HepG2 (cell line): ENCODE measurements around the gene TNFSF13. TPM values are rescaled to one million over a fixed set of nuclear protein-coding genes. Genes with fewer than 3 reads are reported as not detected.

Experiments used
- ADNP ChIP-seq: sonication (generic); formaldehyde crosslinking; IDR thresholded peaks from 2 replicates; pipeline ENCODE4 v1.4.0; 2020; ENCODE audit warnings: missing genetic modification reagents
- BHLHE40 ChIP-seq: IDR thresholded peaks from 2 replicates; pipeline ENCODE4 v1.6.1; 2011; ENCODE audit warnings: low read length, improper control_type of control experiment
- IKZF4 ChIP-seq: sonication (generic); formaldehyde crosslinking; IDR thresholded peaks from 2 replicates; pipeline ENCODE4 v1.5.1; 2020; ENCODE audit warnings: borderline replicate concordance, mild to moderate bottlenecking, low read depth, missing genetic modification reagents; ENCODE audit errors: not compliant biosample characterization
- MTF1 ChIP-seq: sonication (generic); formaldehyde crosslinking; IDR thresholded peaks from 2 replicates; pipeline ENCODE4 v1.5.0; 2020; ENCODE audit warnings: missing genetic modification reagents
- RARA ChIP-seq: IDR thresholded peaks from 2 replicates; pipeline ENCODE4 v1.6.1; 2016; ENCODE audit warnings: missing genetic modification reagents, missing compliant biosample characterization
- RBM39 ChIP-seq: fragments of 200-400 bp; formaldehyde crosslinking; IDR thresholded peaks from one replicate; pipeline ENCODE4 v1.6.1; 2018; ENCODE audit warnings: antibody characterized with exemption, mild to moderate bottlenecking, low read depth, low read length; ENCODE audit not compliant: poor library complexity, severe bottlenecking
- REL ChIP-seq: sonication (generic); formaldehyde crosslinking; conservative IDR thresholded peaks from 2 replicates; pipeline ENCODE4 v1.8.0; 2022; ENCODE audit warnings: mild to moderate bottlenecking, missing genetic modification reagents, moderate library complexity
- SRSF4 ChIP-seq: fragments of 200-400 bp; formaldehyde crosslinking; IDR thresholded peaks from one replicate; pipeline ENCODE4 v1.6.1; 2018; ENCODE audit warnings: mild to moderate bottlenecking, low read depth, low read length, moderate library complexity; ENCODE audit not compliant: poor library complexity, severe bottlenecking
- TARDBP ChIP-seq: sonication (generic); formaldehyde crosslinking; IDR thresholded peaks from 2 replicates; pipeline ENCODE4 v1.8.0; 2022; ENCODE audit warnings: mild to moderate bottlenecking, missing genetic modification reagents
- THAP9 ChIP-seq: sonication (generic); formaldehyde crosslinking; IDR thresholded peaks from 2 replicates; pipeline ENCODE4; 2020; ENCODE audit warnings: missing genetic modification reagents, mild to moderate bottlenecking, borderline replicate concordance
- ZBTB3 ChIP-seq: sonication (generic); formaldehyde crosslinking; IDR thresholded peaks from 2 replicates; pipeline ENCODE4 v1.4.0; 2020; ENCODE audit warnings: low read depth, mild to moderate bottlenecking, moderate library complexity, missing genetic modification reagents, borderline replicate concordance
- ZNF160 ChIP-seq: sonication (generic); formaldehyde crosslinking; IDR thresholded peaks from 2 replicates; pipeline ENCODE4 v1.8.0; 2022; ENCODE audit warnings: mild to moderate bottlenecking, inconsistent platforms, missing genetic modification reagents
- ZNF235 ChIP-seq: sonication (generic); formaldehyde crosslinking; IDR thresholded peaks from 2 replicates; pipeline ENCODE4 v1.8.1; 2023; ENCODE audit warnings: mild to moderate bottlenecking, missing genetic modification reagents, borderline replicate concordance
- ZNF329 ChIP-seq: sonication (generic); formaldehyde crosslinking; IDR thresholded peaks from 2 replicates; pipeline ENCODE4 v1.9.0; 2021; ENCODE audit warnings: low read depth, mild to moderate bottlenecking, missing genetic modification reagents
- ZNF350 ChIP-seq: sonication (generic); formaldehyde crosslinking; IDR thresholded peaks from 2 replicates; pipeline ENCODE4 v1.4.0; 2020; ENCODE audit warnings: mild to moderate bottlenecking, low read depth, missing genetic modification reagents, borderline replicate concordance
- ZNF414 ChIP-seq: sonication (generic); formaldehyde crosslinking; IDR thresholded peaks from 2 replicates; pipeline ENCODE4 v1.5.0; 2020; ENCODE audit warnings: missing genetic modification reagents
- ZNF451 ChIP-seq: sonication (generic); formaldehyde crosslinking; IDR thresholded peaks from 2 replicates; pipeline ENCODE4 v1.5.0; 2020; ENCODE audit warnings: mild to moderate bottlenecking, missing genetic modification reagents
- ZNF543 ChIP-seq: sonication (generic); formaldehyde crosslinking; IDR thresholded peaks from 2 replicates; pipeline ENCODE4 v1.4.0; 2020; ENCODE audit warnings: mild to moderate bottlenecking, missing genetic modification reagents
- polyA plus RNA-seq, 8 experiments: library from polyadenylated mRNA; depleted of rRNA in 3 of 8; stranded (reverse) in 7 of 8; unstranded in 1 of 8; fragments of >200 nt; fragmentation: Illumina TruSeq in 4 of 8; extraction: Trizol in 4 of 8; gene quantifications; 2 replicates each; pipeline versions ENCODE4 v1.2.1 to v1.2.3, GENCODE V29; 2011 to 2016; ENCODE audit warnings: low read depth in 4 of 8, missing spikeins in 1 of 8, mixed read lengths in 1 of 8; ENCODE audit not compliant: insufficient read depth in 1 of 8
- total RNA-seq, 5 experiments: library from RNA; depleted of rRNA; stranded (reverse); fragments of >200 nt; fragmentation: Illumina TruSeq; extraction: Trizol; gene quantifications; 2 replicates each; pipeline ENCODE4 v1.2.3, GENCODE V29; 2016; ENCODE audit warnings: low read depth in 1 of 5
- TF ChIP-seq, protein P1 (sequence below): sonication (generic); formaldehyde crosslinking; IDR thresholded peaks from 2 replicates; pipeline ENCODE4 v1.4.0; 2020; ENCODE audit warnings: mild to moderate bottlenecking, missing genetic modification reagents

The TNFSF13 gene
- total and polyA plus RNA-seq, 2 of the 13 experiments (the other 11 are each of a cell fraction or from before 2014, with no cell fraction given) = 2.5 to 3.3 TPM

- TF ChIP-seq, protein P1, sequence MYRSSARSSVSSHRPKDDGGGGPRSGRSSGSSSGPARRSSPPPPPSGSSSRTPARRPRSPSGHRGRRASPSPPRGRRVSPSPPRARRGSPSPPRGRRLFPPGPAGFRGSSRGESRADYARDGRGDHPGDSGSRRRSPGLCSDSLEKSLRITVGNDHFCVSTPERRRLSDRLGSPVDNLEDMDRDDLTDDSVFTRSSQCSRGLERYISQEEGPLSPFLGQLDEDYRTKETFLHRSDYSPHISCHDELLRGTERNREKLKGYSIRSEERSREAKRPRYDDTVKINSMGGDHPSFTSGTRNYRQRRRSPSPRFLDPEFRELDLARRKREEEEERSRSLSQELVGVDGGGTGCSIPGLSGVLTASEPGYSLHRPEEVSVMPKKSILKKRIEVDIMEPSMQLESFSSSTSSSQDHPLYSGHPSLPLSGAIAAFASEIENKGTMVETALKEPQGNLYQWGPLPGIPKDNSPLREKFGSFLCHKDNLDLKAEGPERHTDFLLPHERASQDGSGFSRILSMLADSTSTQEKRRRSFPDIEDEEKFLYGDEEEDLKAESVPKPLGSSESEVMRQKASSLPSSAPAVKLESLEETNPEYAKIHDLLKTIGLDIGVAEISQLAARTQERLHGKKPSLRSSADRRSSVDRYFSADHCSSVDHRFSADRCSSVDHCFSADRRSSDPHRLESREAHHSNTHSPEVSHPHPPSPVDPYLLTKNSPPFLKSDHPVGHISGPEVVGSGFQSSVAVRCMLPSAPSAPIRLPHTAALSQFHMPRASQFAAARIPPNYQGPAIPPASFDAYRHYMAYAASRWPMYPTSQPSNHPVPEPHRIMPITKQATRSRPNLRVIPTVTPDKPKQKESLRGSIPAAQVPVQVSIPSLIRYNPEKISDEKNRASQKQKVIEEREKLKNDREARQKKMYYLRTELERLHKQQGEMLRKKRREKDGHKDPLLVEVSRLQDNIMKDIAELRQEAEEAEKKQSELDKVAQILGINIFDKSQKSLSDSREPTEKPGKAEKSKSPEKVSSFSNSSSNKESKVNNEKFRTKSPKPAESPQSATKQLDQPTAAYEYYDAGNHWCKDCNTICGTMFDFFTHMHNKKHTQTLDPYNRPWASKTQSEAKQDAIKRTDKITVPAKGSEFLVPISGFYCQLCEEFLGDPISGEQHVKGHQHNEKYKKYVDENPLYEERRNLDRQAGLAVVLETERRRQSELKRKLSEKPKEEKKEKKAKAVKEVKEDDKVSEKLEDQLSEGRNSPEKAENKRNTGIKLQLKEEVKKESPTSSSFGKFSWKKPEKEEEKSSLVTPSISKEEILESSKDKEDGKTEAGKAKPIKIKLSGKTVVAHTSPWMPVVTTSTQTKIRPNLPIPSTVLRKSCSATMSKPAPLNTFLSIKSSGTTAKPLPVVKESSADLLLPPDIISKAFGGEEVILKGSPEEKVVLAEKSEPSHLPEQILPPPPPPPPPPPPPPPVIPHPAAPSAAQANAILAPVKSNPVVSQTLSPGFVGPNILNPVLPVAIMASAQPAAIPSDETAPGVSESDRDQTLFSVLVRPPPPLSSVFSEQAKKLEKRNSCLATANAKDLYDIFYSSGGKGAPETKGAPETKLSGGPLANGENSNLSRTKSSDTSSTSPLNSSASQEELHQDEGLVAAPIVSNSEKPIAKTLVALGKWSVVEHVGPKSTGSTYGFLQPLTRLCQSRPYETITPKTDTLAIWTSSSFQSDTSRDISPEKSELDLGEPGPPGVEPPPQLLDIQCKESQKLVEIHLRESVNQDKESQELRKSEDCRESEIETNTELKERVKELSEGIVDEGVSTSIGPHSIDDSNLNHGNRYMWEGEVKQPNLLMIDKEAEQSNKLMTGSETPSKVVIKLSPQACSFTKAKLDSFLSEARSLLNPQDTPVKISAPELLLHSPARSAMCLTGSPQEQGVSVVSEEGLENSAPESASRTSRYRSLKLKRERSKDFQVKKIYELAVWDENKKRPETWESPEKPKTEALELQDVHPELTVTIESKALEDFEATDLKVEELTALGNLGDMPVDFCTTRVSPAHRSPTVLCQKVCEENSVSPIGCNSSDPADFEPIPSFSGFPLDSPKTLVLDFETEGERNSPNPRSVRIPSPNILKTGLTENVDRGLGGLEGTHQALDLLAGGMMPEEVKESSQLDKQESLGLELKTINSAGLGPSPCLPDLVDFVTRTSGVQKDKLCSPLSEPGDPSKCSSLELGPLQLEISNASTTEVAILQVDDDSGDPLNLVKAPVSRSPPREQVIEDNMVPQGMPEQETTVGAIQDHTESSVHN = no peak
- TF ChIP-seq ZNF451 (CRISPR knock-in tag) (no peak), ZNF414 (CRISPR knock-in tag) (no peak), TARDBP (peak; percentile 34; the same call in 1 of the 2 replicates), MTF1 (CRISPR knock-in tag) (no peak), ADNP (CRISPR knock-in tag) (no peak), BHLHE40 (no peak), ZNF235 (CRISPR knock-in tag) (no peak), ZNF350 (no peak), ZNF160 (CRISPR knock-in tag) (no peak), ZNF543 (CRISPR knock-in tag) (no peak), ZBTB3 (CRISPR knock-in tag) (no peak), SRSF4 (no peak), REL (CRISPR knock-in tag) (no peak), ZNF329 (no peak), IKZF4 (CRISPR knock-in tag) (no peak), RBM39 (no peak), THAP9 (CRISPR knock-in tag) (no peak), RARA (no peak)
Measured at GRCh38 chr17:7551396-7551795, 7.2 kb upstream of the TNFSF13 start (continued).
